GM12878 (cell line): ENCODE results near the gene WDR53. TPM values are rescaled to one million over a fixed set of nuclear protein-coding genes. Genes with fewer than 3 reads are reported as not detected.

ENCODE experiments used
- ASH2L ChIP-seq: fragments of 300-600, 200-600 bp; sonication (generic); IDR thresholded peaks from 2 replicates; pipeline ENCODE4 v1.6.1; 2017; ENCODE audit warnings: low read depth, mild to moderate bottlenecking, borderline replicate concordance
- BRCA1 ChIP-seq: IDR thresholded peaks from 2 replicates; pipeline ENCODE4 v1.6.1; 2011; ENCODE audit warnings: low read depth, low read length, improper control_type of control experiment
- CBFB ChIP-seq: IDR thresholded peaks from 2 replicates; pipeline ENCODE4 v1.6.1; 2016; ENCODE audit warnings: antibody characterized with exemption, low read depth
- CBX3 ChIP-seq: fragments of 200-600 bp; sonication (generic); IDR thresholded peaks from 2 replicates; pipeline ENCODE4 v1.6.1; 2016; ENCODE audit warnings: low read depth, borderline replicate concordance
- CREB1 ChIP-seq: IDR thresholded peaks from 2 replicates; pipeline ENCODE4 v1.6.1; 2012; ENCODE audit warnings: low read depth, mild to moderate bottlenecking, inconsistent platforms
- CREM ChIP-seq: IDR thresholded peaks from 2 replicates; pipeline ENCODE4 v1.6.1; 2014; ENCODE audit warnings: antibody characterized with exemption, low read depth
- E2F8 ChIP-seq: fragments of 450-650 bp; IDR thresholded peaks from 2 replicates; pipeline ENCODE4 v1.6.1; 2018; ENCODE audit warnings: mild to moderate bottlenecking, low read depth, moderate library complexity; ENCODE audit not compliant: partially characterized antibody
- ELK1 ChIP-seq: IDR thresholded peaks from 2 replicates; pipeline ENCODE4 v1.6.1; 2012; ENCODE audit warnings: low read depth, low read length, improper control_type of control experiment
- ESRRA ChIP-seq: IDR thresholded peaks from 2 replicates; pipeline ENCODE4 v1.6.1; 2012; ENCODE audit warnings: mild to moderate bottlenecking, low read length, improper control_type of control experiment
- IRF3 ChIP-seq: fragments of 450-650 bp; IDR thresholded peaks from 2 replicates; pipeline ENCODE4 v1.6.1; 2014; ENCODE audit warnings: mild to moderate bottlenecking
- KLF5 ChIP-seq: fragments of 450-650 bp; IDR thresholded peaks from 2 replicates; pipeline ENCODE4 v1.6.1; 2014; ENCODE audit warnings: mild to moderate bottlenecking; ENCODE audit not compliant: partially characterized antibody
- NFYB ChIP-seq: IDR thresholded peaks from 2 replicates; pipeline ENCODE4 v1.6.1; 2011; ENCODE audit warnings: low read depth, mild to moderate bottlenecking, low read length, improper control_type of control experiment, moderate library complexity; ENCODE audit not compliant: insufficient read depth
- PBX3 ChIP-seq: IDR thresholded peaks from 2 replicates; pipeline ENCODE4 v1.6.1; 2011; ENCODE audit warnings: mild to moderate bottlenecking, low read depth, low read length, moderate library complexity; ENCODE audit not compliant: insufficient replicate concordance
- RCOR1 ChIP-seq: conservative IDR thresholded peaks from 2 replicates; pipeline ENCODE4 v1.6.1; 2012; ENCODE audit warnings: low read depth, low read length, improper control_type of control experiment
- REST ChIP-seq: IDR thresholded peaks from 2 replicates; pipeline ENCODE4 v1.6.1; 2012; ENCODE audit warnings: mild to moderate bottlenecking, low read depth, low read length
- RFX5 ChIP-seq: IDR thresholded peaks from 2 replicates; pipeline ENCODE4 v1.6.1; 2011; ENCODE audit warnings: low read depth, low read length, improper control_type of control experiment
- STAT1 ChIP-seq: fragments of 450-650 bp; conservative IDR thresholded peaks from 2 replicates; pipeline ENCODE4 v1.6.1; 2014; ENCODE audit warnings: antibody characterized with exemption, mild to moderate bottlenecking
- TBL1XR1 ChIP-seq: IDR thresholded peaks from 2 replicates; pipeline ENCODE4 v1.6.1; 2012; ENCODE audit warnings: low read depth, low read length, improper control_type of control experiment
- TCF12 ChIP-seq: IDR thresholded peaks from 2 replicates; pipeline ENCODE4 v1.6.1; 2011; ENCODE audit warnings: low read depth, mild to moderate bottlenecking, low read length
- YY1 ChIP-seq: IDR thresholded peaks from 2 replicates; pipeline ENCODE4 v1.6.1; 2011; ENCODE audit warnings: low read depth, mild to moderate bottlenecking, low read length
- polyA plus RNA-seq, 11 experiments: library from polyadenylated mRNA; depleted of rRNA in 4 of 11; unstranded in 6 of 11; stranded (reverse) in 5 of 11; fragments of >200 nt; fragmentation: Nextera tagmentation in 4 of 11; fragmentation: Illumina TruSeq in 1 of 11; extraction: Ambion mirVana in 4 of 11; extraction: Trizol in 1 of 11; gene quantifications; 1 replicate in 1 of 11; 2 replicates in 10 of 11; pipeline versions ENCODE4 v1.2.1 to v1.2.3, GENCODE V29; 2011 to 2016; ENCODE audit warnings: inconsistent platforms in 2 of 11, missing spikeins in 2 of 11, low read depth in 1 of 11
- total RNA-seq, 4 experiments: library from RNA; depleted of rRNA in 3 of 4; stranded (reverse); fragments of >200 nt in 3 of 4; fragmentation: Illumina TruSeq in 1 of 4; extraction: Trizol in 1 of 4; gene quantifications; 2 replicates each; pipeline versions ENCODE4 v1.2.1 to v1.2.3, GENCODE V29; 2013 to 2021

The WDR53 gene
- total and polyA plus RNA-seq, 10 of the 15 experiments (the other 5 are each of a cell fraction or from before 2014, with no cell fraction given) = 7.7 to 20.3 (median 15.7) TPM

GRCh38 chr3:196568246-196569002 lies at the start of gene WDR53, which contains the start of gene FBXO45 (continued):
- no peak for TF ChIP-seq PBX3
- TF ChIP-seq ESRRA = 0 out of 2 replicates have a peak, but pooled peaks have one; percentile 27
- no peak; the same call in 1 of the 2 replicates for TF ChIP-seq STAT1
- 0 out of 2 replicates have a peak, but pooled peaks have one; percentile 6 for TF ChIP-seq REST
- peak; percentile 56; the same call in 1 of the 2 replicates for TF ChIP-seq NFYB
- peak; percentile 45 for TF ChIP-seq TCF12
- peak; percentile 91; the same call in 1 of the 2 replicates for TF ChIP-seq ASH2L
- TF ChIP-seq CBFB = peak; percentile 45; the same call in 1 of the 2 replicates
- TF ChIP-seq CBX3 = no peak
- TF ChIP-seq ELK1 = peak; percentile 75
- TF ChIP-seq TBL1XR1 = no peak
- TF ChIP-seq CREB1 = peak; percentile 100
- no peak for TF ChIP-seq IRF3
- peak; percentile 99 for TF ChIP-seq YY1
- TF ChIP-seq RCOR1 = no peak
- peak; percentile 62; the same call in 1 of the 2 replicates for TF ChIP-seq RFX5
- no peak for TF ChIP-seq BRCA1
- peak; percentile 100 for TF ChIP-seq CREM
- peak; percentile 86 for TF ChIP-seq E2F8
- TF ChIP-seq KLF5 = peak; percentile 77
